HCT116 (cell line): Measurements from ENCODE around the gene HOXB7. TPM values are rescaled to one million over a fixed set of nuclear protein-coding genes. Genes with fewer than 3 reads are reported as not detected.
A peak's percentile ranks its signal among the peaks of the same experiment; 100 is the strongest.

Experiments used
- ATAC-seq: fragments of 200-7000 bp; cut with Tn5 transposase; 2 replicates; pipeline ENCODE4 v1.9.1; 2020; ENCODE audit warnings: mild to moderate bottlenecking, moderate library complexity
- BruUV-seq: library from RNA; stranded (reverse); fragments of 400-500 nt; replicated peaks from 2 replicates; lab custom pipeline; 2021; lab: Mats Ljungman, UMichigan
- CTCF ChIA-PET: fragments of 300-600 bp; sonication (Branson Sonifier 250); formaldehyde crosslinking; loops from one replicate; lab custom pipeline; 2021; ENCODE audit warnings: antibody characterized with exemption; lab: Charles Lee
- POLR2A ChIA-PET: fragments of 300-600, 350-600 bp; sonication (Branson Sonifier 250); formaldehyde crosslinking; loops from one replicate; lab custom pipeline; 2021; ENCODE audit warnings: antibody characterized with exemption; lab: Charles Lee
- RAD21 ChIA-PET, 2 experiments: fragments of 300-600 bp; sonication (Branson Sonifier 250); formaldehyde crosslinking; loops; one replicate each; lab custom pipeline; 2023; ENCODE audit warnings: low total read pairs in 2 of 2; ENCODE audit not compliant: uncharacterized antibody in 2 of 2, unreplicated experiment in 2 of 2, low non-redundant PET in 1 of 2; lab: Charles Lee
- DNase-seq: peaks from one replicate; pipeline ENCODE4 v3.0.0-alpha.2; 2010; ENCODE audit warnings: low read depth, low spot score
- H2AFZ ChIP-seq: fragments of 200-600 bp; shearing (Covaris generic), sonication (generic); 2 replicates; pipeline ENCODE4 v1.6.1; 2017; ENCODE audit warnings: low read depth, mixed run types, mixed read lengths, antibody characterized with exemption, low read length; ENCODE audit not compliant: poor library complexity, severe bottlenecking
- H3K27ac ChIP-seq: 2 replicates; pipeline ENCODE4 v1.5.1; 2012; ENCODE audit warnings: low read depth, low read length
- H3K27me3 ChIP-seq: fragments of 200-600 bp; sonication (generic); 2 replicates; pipeline ENCODE4 v1.6.1; 2016; ENCODE audit warnings: mixed run types, low read length, mixed read lengths; ENCODE audit not compliant: insufficient read depth
- H3K36me3 ChIP-seq, 2 experiments: fragments of 200-500 bp in 1 of 2; fragments of 200-600 bp in 1 of 2; sonication (Bioruptor generic) in 1 of 2; sonication (generic) in 1 of 2; 2 replicates each; pipeline versions ENCODE4 v1.5.1 to v1.6.1; 2014 to 2016; ENCODE audit warnings: low read length in 2 of 2, inconsistent platforms in 1 of 2, mixed read lengths in 1 of 2, mixed run types in 1 of 2; ENCODE audit not compliant: insufficient read depth in 2 of 2, control insufficient read depth in 1 of 2
- H3K4me1 ChIP-seq, 2 experiments: fragments of 200-600 bp in 1 of 2; sonication (generic) in 1 of 2; 2 replicates each; pipeline versions ENCODE4 v1.5.1 to v1.6.1; 2012 to 2017; ENCODE audit warnings: low read length in 2 of 2, inconsistent platforms in 1 of 2, mild to moderate bottlenecking in 1 of 2, mixed read lengths in 1 of 2, mixed run types in 1 of 2, moderate library complexity in 1 of 2; ENCODE audit not compliant: insufficient read depth in 2 of 2, control insufficient read depth in 1 of 2
- H3K4me2 ChIP-seq: fragments of 200-600 bp; sonication (generic); 2 replicates; pipeline ENCODE4 v1.6.1; 2017; ENCODE audit warnings: mixed run types, low read length, mixed read lengths
- H3K4me3 ChIP-seq, 2 experiments: fragments of 200-600 bp in 1 of 2; sonication (generic) in 1 of 2; replicated peaks in 1 of 2; 2 replicates each; pipeline ENCODE4 v1.5.1; 2011 to 2016; ENCODE audit warnings: low read length in 2 of 2, control low read depth in 1 of 2, low read depth in 1 of 2, mild to moderate bottlenecking in 1 of 2, mixed read lengths in 1 of 2, mixed run types in 1 of 2
- H3K79me2 ChIP-seq: fragments of 200-600 bp; sonication (generic); 2 replicates; pipeline ENCODE4 v1.6.1; 2017; ENCODE audit warnings: mild to moderate bottlenecking, mixed run types, low read length, moderate library complexity, mixed read lengths; ENCODE audit not compliant: insufficient read depth
- H3K9ac ChIP-seq: fragments of 200-600 bp; sonication (generic); 2 replicates; pipeline ENCODE4 v1.6.1; 2016; ENCODE audit warnings: low read length, mixed read lengths
- H3K9me2 ChIP-seq: fragments of 200-600 bp; sonication (generic), shearing (Covaris generic); 2 replicates; pipeline ENCODE4 v1.6.1; 2017; ENCODE audit warnings: mixed run types, mild to moderate bottlenecking, moderate library complexity; ENCODE audit not compliant: insufficient read depth
- H3K9me3 ChIP-seq, 2 experiments: fragments of 200-500 bp in 1 of 2; fragments of 200-600 bp in 1 of 2; sonication (Bioruptor generic) in 1 of 2; sonication (generic) in 1 of 2; 2 replicates each; pipeline ENCODE4 v1.6.1; 2014 to 2017; ENCODE audit warnings: low read length in 2 of 2, mixed read lengths in 2 of 2, inconsistent platforms in 1 of 2, low read depth in 1 of 2, mild to moderate bottlenecking in 1 of 2, mixed run types in 1 of 2, moderate library complexity in 1 of 2; ENCODE audit not compliant: control insufficient read depth in 1 of 2, insufficient read depth in 1 of 2
- H4K20me1 ChIP-seq: fragments of 200-600 bp; sonication (generic), shearing (Covaris generic); 2 replicates; pipeline ENCODE4 v1.6.1; 2017; ENCODE audit warnings: mixed run types, mild to moderate bottlenecking, moderate library complexity; ENCODE audit not compliant: insufficient read depth
- ATF3 ChIP-seq: IDR thresholded peaks from 2 replicates; pipeline ENCODE4 v1.6.1; 2012
- CBX3 ChIP-seq: IDR thresholded peaks from 2 replicates; pipeline ENCODE4 v1.6.1; 2012; ENCODE audit warnings: low read depth
- CEBPB ChIP-seq: IDR thresholded peaks from 2 replicates; pipeline ENCODE4 v1.6.1; 2012; ENCODE audit warnings: low read depth
- EZH2 ChIP-seq: fragments of 200-600 bp; sonication (generic); IDR thresholded peaks from 2 replicates; pipeline ENCODE4 v1.6.1; 2017; ENCODE audit warnings: antibody characterized with exemption, mixed run types
- EZH2phosphoT487 ChIP-seq: fragments of 200-600 bp; IDR thresholded peaks from 2 replicates; pipeline ENCODE4 v1.6.1; 2018; ENCODE audit warnings: antibody characterized with exemption, borderline replicate concordance
- FOSL1 ChIP-seq: IDR thresholded peaks from 2 replicates; pipeline ENCODE4 v1.6.1; 2012; ENCODE audit warnings: low read depth
- POLR2AphosphoS5 ChIP-seq: IDR thresholded peaks from 2 replicates; pipeline ENCODE4 v1.6.1; 2011; ENCODE audit warnings: mild to moderate bottlenecking, low read depth, low read length, moderate library complexity
- SP1 ChIP-seq: IDR thresholded peaks from 2 replicates; pipeline ENCODE4 v1.6.1; 2012; ENCODE audit warnings: low read depth
- TCF7L2 ChIP-seq: IDR thresholded peaks from 2 replicates; pipeline ENCODE4 v1.7.0; 2011; ENCODE audit warnings: borderline replicate concordance, inconsistent platforms; ENCODE audit not compliant: insufficient read depth, insufficient read length; ENCODE audit errors: extremely low read depth
- YY1 ChIP-seq: IDR thresholded peaks from 2 replicates; pipeline ENCODE4 v1.6.1; 2011; ENCODE audit warnings: low read length, low read depth, moderate library complexity, mild to moderate bottlenecking; ENCODE audit not compliant: insufficient replicate concordance; ENCODE audit errors: extremely low read depth
- ZFX ChIP-seq: fragments of 450-650 bp; IDR thresholded peaks from 2 replicates; pipeline ENCODE4 v1.6.1; 2017
- ZNF274 ChIP-seq: fragments of 200-500 bp; sonication (Bioruptor generic); IDR thresholded peaks from 2 replicates; pipeline ENCODE4 v1.6.1; 2014; ENCODE audit warnings: mild to moderate bottlenecking, low read depth, low read length, inconsistent platforms
- intact Hi-C: fragments of 100-400 bp; cut with micrococcal nuclease; formaldehyde crosslinking; loops from 2 replicates; pipeline ENCODE4 v1.10.0; 2022
- total RNA-seq: library from RNA; stranded (reverse); gene quantifications from one replicate; pipeline ENCODE4 v1.2.1, GENCODE V29; 2021; ENCODE audit not compliant: unreplicated experiment
- TF ChIP-seq, protein P1 (sequence below): IDR thresholded peaks from 2 replicates; pipeline ENCODE4 v1.6.1; 2012
- TF ChIP-seq, protein P2 (sequence below), 3 experiments: fragments of 200-600 bp in 1 of 3; sonication (generic) in 1 of 3; IDR thresholded peaks in 2 of 3; conservative IDR thresholded peaks in 1 of 3; 2 replicates each; pipeline ENCODE4 v1.5.1; 2012 to 2017; ENCODE audit warnings: low read depth in 2 of 3, low read length in 2 of 3, antibody characterized with exemption in 1 of 3, borderline replicate concordance in 1 of 3, control low read depth in 1 of 3, mild to moderate bottlenecking in 1 of 3, mixed read lengths in 1 of 3, mixed run types in 1 of 3, moderate library complexity in 1 of 3; ENCODE audit not compliant: insufficient read depth in 1 of 3
- TF ChIP-seq, protein P3 (sequence below): IDR thresholded peaks from 2 replicates; pipeline ENCODE4 v1.6.1; 2012; ENCODE audit warnings: low read depth

HOXB7 gene
- total RNA-seq, 1 experiment from 2014 or later, result 33.6 TPM

DNA sequence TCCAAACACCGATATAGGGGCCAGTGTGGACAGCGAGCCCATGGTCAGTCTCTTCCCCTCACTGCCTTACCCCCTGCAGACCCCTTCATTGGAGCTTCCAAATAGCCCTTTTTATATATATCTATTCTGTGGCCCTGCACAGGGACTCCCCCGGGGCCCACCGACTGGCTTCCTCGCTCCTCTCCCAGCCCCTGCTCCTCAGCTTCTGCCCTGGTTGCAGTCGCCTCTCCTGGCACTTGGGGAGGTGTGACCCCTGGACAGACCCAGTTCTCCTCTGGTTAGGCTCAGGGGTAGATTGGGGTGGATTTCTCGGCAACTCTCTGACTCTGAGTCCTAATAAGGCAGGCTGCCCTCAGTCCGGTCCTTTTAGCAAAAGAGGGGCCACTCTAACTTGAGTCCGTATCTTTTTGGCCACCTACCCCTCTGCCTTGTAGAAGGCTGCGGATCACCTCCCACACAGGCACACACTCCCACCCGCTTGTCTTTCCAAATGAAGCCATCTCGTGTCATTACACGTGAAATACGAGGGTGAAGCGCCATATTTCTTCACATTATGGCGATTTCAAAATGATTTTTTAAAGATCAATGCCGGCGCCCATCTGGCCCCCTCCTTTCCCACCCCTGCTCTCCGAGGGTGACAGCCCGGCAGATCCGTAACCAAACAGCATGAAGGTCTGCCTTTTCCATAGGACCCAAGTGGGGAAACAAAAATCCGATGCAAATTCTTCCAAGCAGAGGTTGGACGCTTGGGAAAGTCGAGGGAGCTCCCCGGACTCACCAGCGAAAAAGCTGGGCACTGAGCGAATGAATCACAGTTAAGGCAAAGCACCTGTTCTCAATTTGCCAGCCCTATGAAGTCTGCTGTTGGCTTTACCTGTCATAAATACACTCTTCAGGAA lies 17.1 kb upstream of the HOXB7 start:
- intact Hi-C loops, result no loop called here
- CTCF ChIA-PET, result interaction anchor here (1.1 to 1.4 kb wide), 2 partner anchors 9 to 367 kb away, joined by 3 to 4 read pairs; no protein-coding TSS in a partner anchor

More for the DNA sequence above, 17.1 kb upstream of the HOXB7 start:
- no peaks in the 10 kb centered on the region for H3K9me2 ChIP-seq
- H3K9me3 ChIP-seq, result no peaks in the 10 kb centered on the region
- no peak overlapping the region for H3K4me3 ChIP-seq
- BruUV-seq, result no TSS peak
- POLR2A ChIA-PET, result interaction anchor here (1.4 to 2.2 kb wide), 2 partner anchors 12 to 13 kb away, joined by 3 to 8 read pairs; no protein-coding TSS in a partner anchor
- no peak overlapping the region for H2AFZ ChIP-seq
- no peaks in the 10 kb centered on the region for H4K20me1 ChIP-seq
- peak overlapping the region; percentile 95 for H3K9ac ChIP-seq
- ATAC-seq (no peak), DNase-seq (no peak)
- peak overlapping the region; percentile 95 for H3K27ac ChIP-seq
- H3K4me2 ChIP-seq, result peak overlapping the region; percentile 98; the same call in 1 of the 2 replicates
- H3K4me1 ChIP-seq, result peaks cover 15 to 28% of the 10 kb centered on the region in 2 experiments
- H3K27me3 ChIP-seq, result no peaks in the 10 kb centered on the region
- H3K79me2 ChIP-seq, result peaks cover 29% of the 10 kb centered on the region
- no peak for TF ChIP-seq CBX3
- no peak for TF ChIP-seq ATF3
- TF ChIP-seq, protein P1, sequence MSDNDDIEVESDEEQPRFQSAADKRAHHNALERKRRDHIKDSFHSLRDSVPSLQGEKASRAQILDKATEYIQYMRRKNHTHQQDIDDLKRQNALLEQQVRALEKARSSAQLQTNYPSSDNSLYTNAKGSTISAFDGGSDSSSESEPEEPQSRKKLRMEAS, result no peak
- no peak for TF ChIP-seq FOSL1
- TF ChIP-seq ZNF274, result no peak
- no peak for TF ChIP-seq POLR2AphosphoS5
- TF ChIP-seq YY1, result no peak
- TF ChIP-seq CEBPB, result no peak
- TF ChIP-seq EZH2, result no peak
- no peak for TF ChIP-seq ZFX
- TF ChIP-seq TCF7L2, result no peak
- no peak for TF ChIP-seq EZH2phosphoT487
- TF ChIP-seq, protein P2, sequence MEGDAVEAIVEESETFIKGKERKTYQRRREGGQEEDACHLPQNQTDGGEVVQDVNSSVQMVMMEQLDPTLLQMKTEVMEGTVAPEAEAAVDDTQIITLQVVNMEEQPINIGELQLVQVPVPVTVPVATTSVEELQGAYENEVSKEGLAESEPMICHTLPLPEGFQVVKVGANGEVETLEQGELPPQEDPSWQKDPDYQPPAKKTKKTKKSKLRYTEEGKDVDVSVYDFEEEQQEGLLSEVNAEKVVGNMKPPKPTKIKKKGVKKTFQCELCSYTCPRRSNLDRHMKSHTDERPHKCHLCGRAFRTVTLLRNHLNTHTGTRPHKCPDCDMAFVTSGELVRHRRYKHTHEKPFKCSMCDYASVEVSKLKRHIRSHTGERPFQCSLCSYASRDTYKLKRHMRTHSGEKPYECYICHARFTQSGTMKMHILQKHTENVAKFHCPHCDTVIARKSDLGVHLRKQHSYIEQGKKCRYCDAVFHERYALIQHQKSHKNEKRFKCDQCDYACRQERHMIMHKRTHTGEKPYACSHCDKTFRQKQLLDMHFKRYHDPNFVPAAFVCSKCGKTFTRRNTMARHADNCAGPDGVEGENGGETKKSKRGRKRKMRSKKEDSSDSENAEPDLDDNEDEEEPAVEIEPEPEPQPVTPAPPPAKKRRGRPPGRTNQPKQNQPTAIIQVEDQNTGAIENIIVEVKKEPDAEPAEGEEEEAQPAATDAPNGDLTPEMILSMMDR (IDR thresholded peaks at IDR 0.05 in 2 of 3, conservative IDR thresholded peaks at IDR 0.05 in 1 of 3; ENCODE audit: borderline replicate concordance in 1 of 3, insufficient read depth in 1 of 3, low read depth in 2 of 3, low read length in 2 of 3), result no peak
- TF ChIP-seq, protein P3, sequence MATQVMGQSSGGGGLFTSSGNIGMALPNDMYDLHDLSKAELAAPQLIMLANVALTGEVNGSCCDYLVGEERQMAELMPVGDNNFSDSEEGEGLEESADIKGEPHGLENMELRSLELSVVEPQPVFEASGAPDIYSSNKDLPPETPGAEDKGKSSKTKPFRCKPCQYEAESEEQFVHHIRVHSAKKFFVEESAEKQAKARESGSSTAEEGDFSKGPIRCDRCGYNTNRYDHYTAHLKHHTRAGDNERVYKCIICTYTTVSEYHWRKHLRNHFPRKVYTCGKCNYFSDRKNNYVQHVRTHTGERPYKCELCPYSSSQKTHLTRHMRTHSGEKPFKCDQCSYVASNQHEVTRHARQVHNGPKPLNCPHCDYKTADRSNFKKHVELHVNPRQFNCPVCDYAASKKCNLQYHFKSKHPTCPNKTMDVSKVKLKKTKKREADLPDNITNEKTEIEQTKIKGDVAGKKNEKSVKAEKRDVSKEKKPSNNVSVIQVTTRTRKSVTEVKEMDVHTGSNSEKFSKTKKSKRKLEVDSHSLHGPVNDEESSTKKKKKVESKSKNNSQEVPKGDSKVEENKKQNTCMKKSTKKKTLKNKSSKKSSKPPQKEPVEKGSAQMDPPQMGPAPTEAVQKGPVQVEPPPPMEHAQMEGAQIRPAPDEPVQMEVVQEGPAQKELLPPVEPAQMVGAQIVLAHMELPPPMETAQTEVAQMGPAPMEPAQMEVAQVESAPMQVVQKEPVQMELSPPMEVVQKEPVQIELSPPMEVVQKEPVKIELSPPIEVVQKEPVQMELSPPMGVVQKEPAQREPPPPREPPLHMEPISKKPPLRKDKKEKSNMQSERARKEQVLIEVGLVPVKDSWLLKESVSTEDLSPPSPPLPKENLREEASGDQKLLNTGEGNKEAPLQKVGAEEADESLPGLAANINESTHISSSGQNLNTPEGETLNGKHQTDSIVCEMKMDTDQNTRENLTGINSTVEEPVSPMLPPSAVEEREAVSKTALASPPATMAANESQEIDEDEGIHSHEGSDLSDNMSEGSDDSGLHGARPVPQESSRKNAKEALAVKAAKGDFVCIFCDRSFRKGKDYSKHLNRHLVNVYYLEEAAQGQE, result no peak
- no peak for TF ChIP-seq SP1
- TF ChIP-seq, all 23 proteins: peak for 0
- RAD21 ChIA-PET, result no interaction called here
- no peaks in the 10 kb centered on the region; a peak in 1 of 4 replicates for H3K36me3 ChIP-seq
